OCI-LY7 (cell line): ENCODE data around the gene UQCC5. TPM values are rescaled to one million over a fixed set of nuclear protein-coding genes. Genes with fewer than 3 reads are reported as not detected.

Experiments used
- BruUV-seq: library from RNA; stranded (reverse); fragments of 400-500 nt; replicated peaks from 2 replicates; lab custom pipeline; 2021; lab: Mats Ljungman, UMichigan
- CTCF ChIA-PET: fragments of 300-600 bp; sonication (Branson Sonifier 250); formaldehyde crosslinking; loops from one replicate; lab custom pipeline; 2022; ENCODE audit warnings: antibody characterized with exemption; ENCODE audit not compliant: unreplicated experiment; lab: Charles Lee
- POLR2A ChIA-PET: fragments of 300-600 bp; sonication (Branson Sonifier 250); formaldehyde crosslinking; loops from one replicate; lab custom pipeline; 2022; ENCODE audit warnings: antibody characterized with exemption; lab: Charles Lee
- DNase-seq: peaks from one replicate; pipeline ENCODE4 v3.0.0-alpha.2; 2015; ENCODE audit warnings: low spot score
- H2AFZ ChIP-seq: fragments of 200-600 bp; sonication (generic), shearing (Covaris generic); 2 replicates; pipeline ENCODE4 v1.6.1; 2014; ENCODE audit warnings: mild to moderate bottlenecking, antibody characterized with exemption, low read length, moderate library complexity
- H3K27ac ChIP-seq: fragments of 200-600 bp; sonication (generic); 2 replicates; pipeline ENCODE4 v1.5.1; 2014; ENCODE audit warnings: mixed run types, low read depth, mild to moderate bottlenecking, moderate library complexity, low read length, inconsistent platforms; ENCODE audit not compliant: poor library complexity, severe bottlenecking
- H3K36me3 ChIP-seq: fragments of 200-600 bp; sonication (generic); 2 replicates; pipeline ENCODE4 v1.6.1; 2014; ENCODE audit warnings: mild to moderate bottlenecking, antibody characterized with exemption, low read length, moderate library complexity, mixed read lengths; ENCODE audit not compliant: insufficient read depth
- H3K4me1 ChIP-seq: fragments of 200-600 bp; sonication (generic); 2 replicates; pipeline ENCODE4 v1.5.1; 2014; ENCODE audit warnings: mild to moderate bottlenecking, low read length; ENCODE audit not compliant: insufficient read depth, poor library complexity, severe bottlenecking
- H3K4me2 ChIP-seq: fragments of 200-600 bp; sonication (generic); 2 replicates; pipeline ENCODE4 v1.6.1; 2014; ENCODE audit warnings: mild to moderate bottlenecking, low read length
- H3K4me3 ChIP-seq: fragments of 200-600 bp; sonication (generic); 2 replicates; pipeline ENCODE4 v1.5.1; 2014; ENCODE audit warnings: mild to moderate bottlenecking, low read depth, low read length; ENCODE audit not compliant: poor library complexity, severe bottlenecking
- H3K79me2 ChIP-seq: fragments of 200-600 bp; sonication (generic); 2 replicates; pipeline ENCODE4 v1.6.1; 2016; ENCODE audit warnings: low read depth, mild to moderate bottlenecking, low read length, moderate library complexity, mixed read lengths; ENCODE audit not compliant: insufficient read depth
- H3K9me2 ChIP-seq: fragments of 200-600 bp; sonication (generic); 2 replicates; pipeline ENCODE4 v1.6.1; 2016; ENCODE audit warnings: mild to moderate bottlenecking, low read length, mixed read lengths; ENCODE audit not compliant: insufficient read depth
- H3K9me3 ChIP-seq: fragments of 200-600 bp; sonication (generic); 2 replicates; pipeline ENCODE4 v1.6.1; 2014; ENCODE audit warnings: mild to moderate bottlenecking, mixed run types, low read length, mixed read lengths
- H4K20me1 ChIP-seq: fragments of 200-600 bp; sonication (generic); 2 replicates; pipeline ENCODE4 v1.6.1; 2014; ENCODE audit warnings: mild to moderate bottlenecking, antibody characterized with exemption, low read length, moderate library complexity, mixed read lengths; ENCODE audit not compliant: insufficient read depth
- EZH2phosphoT487 ChIP-seq: fragments of 200-600 bp; sonication (generic); IDR thresholded peaks from 2 replicates; pipeline ENCODE4 v1.6.1; 2018; ENCODE audit warnings: low read depth, borderline replicate concordance, mild to moderate bottlenecking, mixed run types, antibody characterized with exemption, low read length, moderate library complexity, mixed read lengths
- intact Hi-C: fragments of 100-400 bp; cut with micrococcal nuclease; formaldehyde crosslinking; loops from one replicate; pipeline ENCODE4 v1.10.0; 2022; ENCODE audit not compliant: unreplicated experiment
- total RNA-seq, 2 experiments: library from RNA; depleted of rRNA in 1 of 2; stranded (reverse); fragments of >200 nt in 1 of 2; shearing (Covaris generic) in 1 of 2; gene quantifications; 2 replicates each; pipeline ENCODE4 v1.2.3, GENCODE V29; 2014 to 2022
- TF ChIP-seq, protein P1 (sequence below): fragments of 200-600 bp; sonication (generic); conservative IDR thresholded peaks from 2 replicates; pipeline ENCODE4 v1.5.1; 2014; ENCODE audit warnings: mild to moderate bottlenecking, antibody characterized with exemption, low read length, moderate library complexity, mixed read lengths

Gene UQCC5
- total RNA-seq, 2 experiments from 2014 or later, result 18.4 to 25.6 TPM

GRCh38 chr3:52532838-52533622, 3.4 kb upstream of the UQCC5 start:
- intact Hi-C loops, result no loop called here
- no peaks in the 10 kb centered on the region for H3K9me3 ChIP-seq
- TF ChIP-seq EZH2phosphoT487, result no peak
- TF ChIP-seq, protein P1, sequence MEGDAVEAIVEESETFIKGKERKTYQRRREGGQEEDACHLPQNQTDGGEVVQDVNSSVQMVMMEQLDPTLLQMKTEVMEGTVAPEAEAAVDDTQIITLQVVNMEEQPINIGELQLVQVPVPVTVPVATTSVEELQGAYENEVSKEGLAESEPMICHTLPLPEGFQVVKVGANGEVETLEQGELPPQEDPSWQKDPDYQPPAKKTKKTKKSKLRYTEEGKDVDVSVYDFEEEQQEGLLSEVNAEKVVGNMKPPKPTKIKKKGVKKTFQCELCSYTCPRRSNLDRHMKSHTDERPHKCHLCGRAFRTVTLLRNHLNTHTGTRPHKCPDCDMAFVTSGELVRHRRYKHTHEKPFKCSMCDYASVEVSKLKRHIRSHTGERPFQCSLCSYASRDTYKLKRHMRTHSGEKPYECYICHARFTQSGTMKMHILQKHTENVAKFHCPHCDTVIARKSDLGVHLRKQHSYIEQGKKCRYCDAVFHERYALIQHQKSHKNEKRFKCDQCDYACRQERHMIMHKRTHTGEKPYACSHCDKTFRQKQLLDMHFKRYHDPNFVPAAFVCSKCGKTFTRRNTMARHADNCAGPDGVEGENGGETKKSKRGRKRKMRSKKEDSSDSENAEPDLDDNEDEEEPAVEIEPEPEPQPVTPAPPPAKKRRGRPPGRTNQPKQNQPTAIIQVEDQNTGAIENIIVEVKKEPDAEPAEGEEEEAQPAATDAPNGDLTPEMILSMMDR, result no peak
- H3K36me3 ChIP-seq, result peaks cover 3% of the 10 kb centered on the region; the same call in 1 of the 2 replicates
- H3K4me1 ChIP-seq, result peaks cover 44% of the 10 kb centered on the region
- POLR2A ChIA-PET, result no interaction called here
- 0 out of 2 replicates have a peak overlapping the region, but pooled peaks have one; percentile 22 for H2AFZ ChIP-seq
- peak overlapping the region; percentile 99 for H3K4me2 ChIP-seq
- DNase-seq, result peak; percentile 43
- CTCF ChIA-PET, result no interaction called here
- H3K9me2 ChIP-seq, result no peaks in the 10 kb centered on the region
- H3K27ac ChIP-seq, result no peak overlapping the region
- 0 out of 2 replicates have a peak, but pooled peaks cover 13% of the 10 kb centered on the region for H4K20me1 ChIP-seq
- BruUV-seq, result no TSS peak
- peaks cover 26% of the 10 kb centered on the region for H3K79me2 ChIP-seq
- peak overlapping the region; percentile 86 for H3K4me3 ChIP-seq

- CTCF ChIA-PET, result no interaction called here
- no TSS peak for BruUV-seq
Observed at GRCh38 chr3:52533623-52534280, 2.7 kb upstream of the UQCC5 start, which contains the start of gene NT5DC2. Gene NT5DC2, minus strand, starts transcription at chr3:52533857. Its CDS starts 120 bp downstream, at chr3:52533737.

More at GRCh38 chr3:52533623-52534280, 2.7 kb upstream of the UQCC5 start, which contains the start of gene NT5DC2:
- peak; percentile 87 for DNase-seq
- Histone ChIP-seq H2AFZ (peak within 1 kb of the TSS; percentile 79; the same call in 1 of the 2 replicates), H3K4me1 (peaks cover 51% of the 10 kb centered on the region), H3K9me3 (no peaks in the 10 kb centered on the region), H3K4me2 (peak within 1 kb of the TSS; percentile 99), H3K36me3 (peaks cover 2% of the 10 kb centered on the region; the same call in 1 of the 2 replicates), H3K9me2 (no peaks in the 10 kb centered on the region), H3K27ac (peak within 1 kb of the TSS; percentile 60), H3K4me3 (peak within 1 kb of the TSS; percentile 86), H3K79me2 (peaks cover 31% of the 10 kb centered on the region), H4K20me1 (0 out of 2 replicates have a peak, but pooled peaks cover 13% of the 10 kb centered on the region)
- TF ChIP-seq, protein P1, result 0 out of 2 replicates have a peak, but pooled peaks have one; percentile 23
- TF ChIP-seq EZH2phosphoT487, result no peak
- intact Hi-C loops, result no loop called here
- POLR2A ChIA-PET, result no interaction called here
